Pancreas (tissue), 10 donors: Measurements from ENCODE around the gene APOBEC4. TPM values are rescaled to one million over a fixed set of nuclear protein-coding genes. Genes with fewer than 3 reads are reported as not detected.

ENCODE experiments used
- ATAC-seq, 4 donors: fragments of 200-7000 bp; cut with Tn5 transposase; one replicate each; pipeline versions ENCODE4 v1.8.0 to v1.9.1; 2020; ENCODE audit warnings: mild to moderate bottlenecking in 4 of 4, moderate library complexity in 4 of 4
- DNase-seq, 6 donors: peaks; one replicate each; pipeline ENCODE4 v3.0.0-alpha.2; 2020
- FAIRE-seq: peaks from 2 replicates; lab custom pipeline; 2012; peaks lifted over from hg19 to GRCh38; lab: Jason Lieb, UNC
- H3K27ac ChIP-seq, 4 donors: fragments of 200-600 bp; sonication (generic); 1 replicate in 3 of 4; 2 replicates in 1 of 4; pipeline versions ENCODE4 v1.5.0 to v1.8.0; 2020
- H3K27me3 ChIP-seq, 4 donors: fragments of 200-600 bp; one replicate each; pipeline ENCODE4 v1.8.0; 2021
- H3K36me3 ChIP-seq, 3 donors: fragments of 200-600 bp; sonication (generic) in 1 of 3; one replicate each; pipeline versions ENCODE4 v1.5.0 to v1.8.0; 2020 to 2021
- H3K4me1 ChIP-seq, 3 donors: fragments of 200-600 bp; one replicate each; pipeline ENCODE4 v1.8.0; 2021
- H3K4me3 ChIP-seq, 4 donors: fragments of 200-600 bp; sonication (generic) in 2 of 4; one replicate each; pipeline versions ENCODE4 v1.5.0 to v1.8.0; 2020 to 2021
- H3K9me3 ChIP-seq, 4 donors: fragments of 200-600 bp; one replicate each; pipeline ENCODE4 v1.8.0; 2021
- CTCF ChIP-seq, 4 donors: fragments of 200-600 bp; sonication (generic) in 3 of 4; IDR thresholded peaks; one replicate each; pipeline versions ENCODE4 v1.5.0 to v1.8.0; 2021; ENCODE audit warnings: antibody characterized with exemption in 4 of 4
- WGBS, 2 donors: extraction: QIAGEN DNeasy Blood & Tissue Kit; methylation state at CpG; one replicate each; pipeline ENCODE4 v1.1.7; 2013; 5-methylcytosine and 5-hydroxymethylcytosine counted together
- intact Hi-C, 3 donors: fragments of 100-400 bp; cut with DNase I; formaldehyde crosslinking; loops; one replicate each; pipeline versions ENCODE4 v1.11.1 to v1.14.2; 2022
- polyA plus RNA-seq, 2 donors: library from polyadenylated mRNA; stranded (reverse); fragments of 200-250 nt; gene quantifications; one replicate each; pipeline ENCODE4 v1.2.3, GENCODE V29; 2013
- total RNA-seq, 6 donors: library from RNA; stranded (reverse); fragmentation: NEBNext Ultra II Directional in 4 of 6; extraction: Animal tissue kit (Norgen Biotek cat#: 25700) in 4 of 6; gene quantifications; one replicate each; pipeline versions ENCODE4 v1.2.1 to v1.2.4, GENCODE V29; 2021 to 2023
- donor health status: healthy with polysubstance abuse.
- donor health status: DM: no; HTN: no; CAD: no; lungs with moderate emphysema.
- donor health status: DM: no; HTN: no; CAD: no.
- donor health status: control.
- donor health status: control.
- donor health status: Bipolar disorder and iron deficiency.
- donor health status: DM: yes; HTN: yes; CAD: no.
- donor health status: DM: no; HTN: no; CAD: no.
- donor health status: DM: no; HTN: no; CAD: no.
- donor health status: DM: yes; HTN: yes; CAD: no.

The APOBEC4 gene
- total and polyA plus RNA-seq, 8 donors, result 0.05 TPM; not detected in 7

- Histone ChIP-seq H3K27me3 (no peaks in the 10 kb centered on the region), H3K36me3 (no peaks in the 10 kb centered on the region), H3K4me3 (no peak overlapping the region), H3K27ac (no peak overlapping the region), H3K4me1 (no peaks in the 10 kb centered on the region), H3K9me3 (no peaks in the 10 kb centered on the region)
- no peak for TF ChIP-seq CTCF (IDR thresholded peaks at IDR 0.05)
- intact Hi-C loops, result no loop called here
- DNase-seq, result no peak
- FAIRE-seq, result no peak
- no peak for ATAC-seq
- 82 to 85% methylated on average over 2 of the region's 2 CpGs for WGBS, 2 donors
Measured at GRCh38 chr1:183605904-183606303, 47.2 kb downstream of the APOBEC4 start.

- intact Hi-C loops, result no loop called here
- DNase-seq, result no peak
- Histone ChIP-seq H3K27me3 (no peaks in the 10 kb centered on the region), H3K4me3 (no peak overlapping the region), H3K4me1 (no peaks in the 10 kb centered on the region), H3K36me3 (no peaks in the 10 kb centered on the region), H3K9me3 (no peaks in the 10 kb centered on the region), H3K27ac (peak overlapping the region in 1 of 4 donors; percentile 55)
- TF ChIP-seq CTCF (IDR thresholded peaks at IDR 0.05), result no peak
- WGBS, 2 donors, result 80 to 88% methylated on average over 8 of the region's 8 CpGs
- FAIRE-seq, result no peak
- ATAC-seq, result peak in 2 of 4 donors; percentile 44 to 55
Measured at GRCh38 chr1:183604815-183605214, 48.3 kb downstream of the APOBEC4 start.

GRCh38 chr1:183604038-183604808 lies 48.9 kb downstream of the APOBEC4 start:
- no peak for TF ChIP-seq CTCF (IDR thresholded peaks at IDR 0.05)
- H3K4me3 ChIP-seq, result no peak overlapping the region
- H3K27me3 ChIP-seq, result no peaks in the 10 kb centered on the region
- H3K36me3 ChIP-seq, result no peaks in the 10 kb centered on the region
- intact Hi-C loops, result no loop called here
- peak in 1 of 6 donors; percentile 45 for DNase-seq
- no peaks in the 10 kb centered on the region for H3K9me3 ChIP-seq
- peak in 2 of 4 donors; percentile 36 to 61 for ATAC-seq
- WGBS, 2 donors, result 68 to 73% methylated on average over 10 of the region's 10 CpGs
- FAIRE-seq, result no peak
- peak overlapping the region in 1 of 4 donors; percentile 55 for H3K27ac ChIP-seq
- H3K4me1 ChIP-seq, result no peaks in the 10 kb centered on the region

- DNase-seq (no peak), ATAC-seq (no peak), FAIRE-seq (no peak)
- Histone ChIP-seq H3K27ac (no peak overlapping the region), H3K4me1 (no peaks in the 10 kb centered on the region), H3K9me3 (no peaks in the 10 kb centered on the region), H3K4me3 (no peak overlapping the region), H3K36me3 (no peaks in the 10 kb centered on the region), H3K27me3 (no peaks in the 10 kb centered on the region)
- TF ChIP-seq CTCF (IDR thresholded peaks at IDR 0.05), result no peak
- intact Hi-C loops, result no loop called here
- WGBS, 2 donors, result 100% methylated on average over 1 of the region's 1 CpG
Measured at GRCh38 chr1:183602510-183602909, 50.6 kb downstream of the APOBEC4 start.

- Histone ChIP-seq H3K36me3 (no peaks in the 10 kb centered on the region), H3K27me3 (no peaks in the 10 kb centered on the region), H3K4me3 (no peak overlapping the region), H3K4me1 (no peaks in the 10 kb centered on the region), H3K27ac (no peak overlapping the region), H3K9me3 (no peaks in the 10 kb centered on the region)
- TF ChIP-seq CTCF (IDR thresholded peaks at IDR 0.05), result no peak
- FAIRE-seq (no peak), ATAC-seq (no peak), DNase-seq (no peak)
- intact Hi-C loops, result no loop called here
- WGBS, 2 donors, result 84 to 89% methylated on average over 3 of the region's 3 CpGs
Measured at GRCh38 chr1:183600634-183601033, 52.5 kb downstream of the APOBEC4 start.
